CD4-positive, alpha-beta T cell treated with Interleukin-17A for 4 hours (primary cell): ENCODE measurements around the gene CNOT4.
"Not testable (repeated sequence)": the region's sequence is repeated elsewhere in the genome, so short reads cannot be mapped to it uniquely, and the experiment has no call there.

Experiments used
- DNase-seq: peaks from one replicate; pipeline ENCODE4 v3.0.0-alpha.2; 2020; ENCODE audit warnings: mixed read lengths

Gene CNOT4

DNA sequence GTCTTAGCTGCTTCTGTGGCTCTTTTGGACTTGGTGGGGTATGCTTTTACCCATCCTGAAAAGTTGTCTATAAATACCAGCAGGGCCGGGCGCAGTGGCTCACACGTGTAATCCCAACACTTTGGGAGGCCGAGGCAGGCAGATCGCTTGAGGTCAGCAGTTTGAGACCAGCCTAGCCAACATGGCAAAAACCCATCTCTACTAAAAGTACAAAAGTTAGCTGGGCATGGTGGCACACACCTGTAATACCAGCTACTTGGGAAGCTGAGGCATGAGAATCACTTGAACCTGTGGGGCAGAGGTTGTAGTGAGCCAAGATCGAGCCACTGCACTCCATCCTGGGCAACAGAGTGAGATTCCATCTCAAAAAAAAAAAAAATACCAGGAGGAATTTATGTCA is 188.9 kb downstream of the CNOT4 start:
- not testable (repeated sequence) for DNase-seq

DNA sequence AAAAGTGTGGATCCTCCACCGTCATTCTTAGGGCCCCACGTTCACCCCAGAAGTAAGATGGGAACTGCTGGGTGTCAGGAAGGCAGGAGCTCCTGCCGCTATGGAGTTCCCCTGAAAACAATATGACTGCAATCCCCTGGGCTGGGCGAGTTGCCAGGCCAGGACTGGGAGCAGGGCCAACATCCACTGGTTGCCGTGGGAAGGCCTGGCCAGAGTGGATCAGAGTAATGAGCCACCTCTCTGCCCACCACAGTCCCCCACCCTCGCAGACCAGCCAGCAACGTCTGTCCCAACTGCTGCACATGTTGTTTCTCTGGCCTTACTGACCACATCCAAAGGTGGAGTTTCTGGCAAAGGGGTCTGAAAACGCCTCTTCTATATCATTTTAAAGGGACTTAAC is 189.6 kb downstream of the CNOT4 start:
- DNase-seq: no peak

DNA sequence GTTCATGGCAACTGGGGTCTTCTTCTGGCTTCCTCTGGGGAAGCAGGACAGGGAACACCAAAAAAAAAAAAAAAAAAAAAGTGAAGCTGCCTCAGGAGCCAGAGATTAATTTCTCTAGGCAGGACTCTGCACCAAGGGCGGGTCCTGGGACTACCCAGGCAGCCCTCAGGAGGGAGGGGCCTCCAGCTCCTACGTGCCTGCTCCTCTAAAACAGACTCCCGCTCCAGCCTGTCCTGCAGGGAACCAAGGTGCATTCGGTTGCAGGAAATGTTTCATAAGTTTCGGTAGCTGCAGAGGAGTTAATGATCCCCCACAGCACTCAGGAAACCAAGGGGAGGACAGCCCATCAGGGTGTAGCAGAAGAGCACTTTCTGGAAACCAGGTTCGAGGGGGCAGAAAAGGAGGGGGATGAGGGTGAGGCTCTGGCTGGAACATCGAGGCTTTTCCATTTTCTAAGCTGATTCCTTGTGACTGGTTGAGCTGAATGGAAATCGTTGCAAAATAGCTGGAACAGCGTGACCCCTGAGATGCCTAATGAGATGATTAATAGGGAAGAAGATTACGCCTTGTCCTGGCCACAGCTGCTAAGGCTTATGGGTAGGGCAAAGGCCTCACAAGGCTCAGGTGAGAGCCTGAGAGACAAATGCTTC is 192.1 kb downstream of the CNOT4 start:
- no peak for DNase-seq

DNA sequence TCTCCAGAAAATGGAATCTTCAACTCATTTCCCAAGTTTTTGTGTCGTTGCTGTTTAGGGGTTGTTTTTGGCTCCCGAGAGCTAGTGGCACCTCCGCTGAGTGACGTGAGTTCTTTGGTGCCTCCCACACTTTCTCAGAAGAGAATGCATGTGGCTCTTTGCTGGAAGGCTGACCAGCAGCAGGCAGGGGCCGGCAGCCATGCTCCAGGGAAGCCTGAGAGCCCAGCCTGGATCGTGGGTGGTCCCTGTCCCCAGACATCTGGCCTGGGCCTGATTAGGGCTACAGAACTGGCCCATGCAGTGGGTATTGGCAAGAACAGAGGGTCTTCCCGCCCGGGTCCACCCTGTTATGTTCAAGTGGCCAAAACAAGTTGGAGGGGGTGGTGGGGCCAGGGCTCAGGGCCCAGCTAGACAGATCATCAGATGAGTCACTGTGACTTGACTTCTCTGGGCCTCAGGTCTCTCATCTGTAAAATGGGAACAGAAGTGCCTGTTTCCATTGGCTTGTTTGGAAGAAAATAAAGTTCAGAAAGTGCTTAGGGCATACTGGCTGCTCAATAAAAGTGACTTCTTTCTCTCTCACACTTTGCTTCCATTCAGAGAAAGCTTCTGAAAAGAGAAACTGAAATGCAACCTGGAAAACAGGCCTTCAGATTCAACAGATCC is 193.1 kb downstream of the CNOT4 start:
- DNase-seq: no peak

DNA sequence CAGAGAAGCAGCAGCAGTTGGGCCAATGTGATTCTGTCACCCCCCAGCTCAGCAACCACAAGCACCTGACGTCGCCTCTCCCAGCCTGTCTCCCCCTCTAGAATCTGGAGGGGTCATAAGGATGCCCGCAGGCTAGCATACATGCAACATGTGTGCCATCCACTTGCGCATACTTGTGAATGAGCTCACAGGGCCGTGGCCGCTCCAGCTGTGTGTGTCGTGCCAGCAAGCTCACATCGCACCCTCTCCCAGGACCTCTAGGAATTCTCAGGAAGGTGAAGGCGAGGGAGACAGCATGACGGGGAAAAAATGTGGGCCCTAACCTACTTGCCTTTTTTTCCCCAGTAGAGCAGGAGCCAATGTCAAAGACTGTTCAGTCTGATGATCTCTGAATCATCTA is 195.9 kb downstream of the CNOT4 start:
- no peak for DNase-seq
